ELR (cell line): ENCODE data around the gene AFTPH.
A peak's percentile ranks its signal among the peaks of the same experiment; 100 is the strongest.

Experiments
- DNase-seq: peaks from one replicate; pipeline ENCODE4 v3.0.0-alpha.2; 2015; ENCODE audit warnings: low read depth

Gene AFTPH

DNA sequence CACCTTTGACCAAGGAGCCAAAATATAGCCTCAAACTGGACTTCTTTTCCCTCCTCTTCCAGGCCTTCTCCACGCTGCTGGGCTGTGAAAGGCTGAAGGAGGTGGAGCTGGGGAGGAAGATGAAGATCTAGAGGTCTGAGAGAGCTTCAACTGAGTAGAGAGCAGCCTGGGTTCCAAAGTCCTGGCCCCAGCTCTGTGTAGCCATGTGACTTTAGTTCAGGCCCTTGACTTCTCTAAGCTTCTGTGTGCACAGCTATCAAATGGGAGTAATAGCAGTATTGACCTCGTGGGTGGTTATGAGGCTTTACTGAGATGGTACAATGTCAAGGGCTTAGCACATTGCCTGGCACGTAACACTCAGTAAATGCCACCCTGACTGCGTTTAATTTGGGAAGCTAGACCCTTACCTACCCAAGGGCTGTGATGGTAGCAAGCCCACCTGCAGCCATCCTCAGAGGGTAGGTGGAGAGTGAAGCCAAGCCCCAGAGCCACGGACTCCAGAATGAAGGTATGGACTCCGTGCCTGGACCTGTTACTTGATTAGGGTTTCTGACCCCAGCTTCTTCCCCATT lies 91.2 kb downstream of the AFTPH start:
- DNase-seq, result no peak

DNA sequence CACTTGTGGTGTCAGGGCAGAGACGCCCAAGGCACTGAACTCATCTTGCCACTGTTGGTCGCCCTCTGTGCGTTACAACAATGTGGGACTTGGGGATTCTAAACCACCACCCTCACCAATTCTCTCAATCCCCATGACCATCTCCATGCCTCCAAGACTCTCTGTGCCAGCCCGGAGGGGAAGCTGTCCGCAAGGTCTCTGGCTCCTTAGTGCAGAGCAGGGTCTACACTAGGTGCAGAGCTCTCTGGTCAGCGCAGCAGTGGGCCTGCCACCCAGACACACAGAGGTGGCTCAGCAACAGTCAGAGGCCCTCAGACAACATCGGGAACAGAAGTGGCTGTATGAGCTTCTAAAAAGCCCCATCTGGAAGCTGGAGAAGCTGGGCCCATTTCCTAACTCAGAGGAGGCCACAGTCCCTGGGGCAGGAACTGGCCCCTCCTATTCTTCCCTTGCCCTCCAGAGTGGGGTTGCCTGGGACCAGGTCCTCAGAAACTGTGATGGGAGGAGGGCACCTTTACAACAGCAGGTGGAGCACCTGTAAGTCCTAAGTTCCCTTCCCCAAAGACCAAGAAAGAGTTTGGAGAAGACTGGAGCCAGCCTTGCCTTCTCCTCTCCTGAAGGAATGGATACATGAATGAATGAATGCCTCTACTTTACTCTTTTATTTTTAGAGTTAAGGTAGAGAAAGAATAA lies 91.9 kb downstream of the AFTPH start:
- DNase-seq, result no peak

DNA sequence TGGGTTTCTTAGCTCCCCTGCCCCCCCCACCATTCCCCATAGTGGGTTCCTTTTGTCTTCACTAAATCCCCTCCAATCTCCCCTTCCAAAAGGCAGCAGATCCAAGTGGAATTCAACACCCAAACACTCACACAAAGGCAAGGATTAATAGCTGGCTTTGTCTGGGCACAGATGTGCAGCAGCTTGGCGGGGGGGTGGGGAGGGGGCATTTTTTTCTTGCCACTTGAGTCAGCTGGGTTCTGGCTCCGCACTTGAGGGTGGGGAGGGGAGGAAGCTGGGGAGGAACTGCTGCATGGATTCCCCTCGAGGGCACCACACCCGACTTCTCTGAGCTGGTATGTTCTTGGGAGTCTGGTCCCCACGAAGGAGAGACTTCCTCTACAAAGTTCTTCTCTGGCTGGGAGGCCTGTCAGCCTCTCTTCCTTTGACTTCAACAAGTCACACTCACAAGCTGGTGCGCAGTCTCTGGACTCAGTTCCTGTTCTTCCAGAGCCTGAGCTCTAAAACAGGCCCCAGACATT lies 93.6 kb downstream of the AFTPH start:
- no peak for DNase-seq

DNA sequence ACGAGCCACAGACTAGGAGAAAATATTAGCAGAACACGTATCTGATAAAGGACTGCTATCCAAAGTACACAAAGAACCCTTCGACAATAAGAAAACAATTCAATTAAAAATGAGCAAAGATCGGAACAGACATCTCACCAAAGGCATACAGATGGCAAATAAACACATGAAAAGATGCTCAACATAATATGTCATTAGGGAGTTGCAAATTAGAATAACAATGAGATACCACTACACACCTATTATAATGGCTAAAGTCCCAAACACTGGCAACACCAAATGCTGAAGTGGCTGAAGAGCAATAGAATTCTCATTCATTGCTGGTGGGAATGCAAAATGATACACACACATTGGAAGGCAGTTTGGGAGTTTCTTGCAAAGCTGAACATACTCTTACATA lies 96.5 kb downstream of the AFTPH start:
- no peak for DNase-seq

DNA sequence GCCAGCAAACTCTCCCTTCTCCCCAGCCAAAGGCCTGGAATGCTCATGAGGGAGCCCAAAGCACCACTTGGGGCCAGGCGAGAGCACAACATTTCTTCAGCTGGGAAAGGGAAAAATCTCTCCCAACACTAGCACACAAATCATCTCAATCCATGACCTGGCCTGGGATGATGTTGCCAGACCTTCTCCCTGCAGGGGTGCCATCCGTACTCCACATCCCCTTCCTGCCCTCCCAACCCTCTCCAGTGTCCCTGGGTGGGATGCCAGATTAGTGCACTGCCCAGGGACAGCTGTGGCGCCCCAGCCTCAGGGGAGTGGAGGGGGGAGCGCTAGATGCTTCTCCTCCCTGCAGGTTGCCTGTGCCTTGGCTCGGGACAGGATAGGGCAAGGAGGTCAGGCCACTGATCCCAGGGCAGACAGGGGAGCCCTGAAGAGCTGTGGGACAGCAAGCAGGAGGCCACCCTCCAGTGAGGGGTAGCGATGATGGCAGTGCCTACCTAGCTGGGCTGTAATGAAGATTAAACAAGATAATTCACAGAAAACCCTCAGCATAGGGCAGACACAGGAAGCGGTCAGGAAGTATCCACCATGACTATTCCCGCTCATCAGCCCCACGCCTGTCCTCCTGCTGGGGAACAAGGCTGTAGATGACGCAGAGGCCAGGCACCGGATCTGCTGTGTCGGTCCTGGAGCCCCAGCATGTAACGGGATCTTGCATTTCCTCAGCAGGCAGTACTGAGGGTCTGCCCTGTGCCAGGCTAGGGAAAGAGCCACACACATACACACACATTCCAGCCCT lies 98.5 kb downstream of the AFTPH start:
- peak; percentile 24 for DNase-seq

DNA sequence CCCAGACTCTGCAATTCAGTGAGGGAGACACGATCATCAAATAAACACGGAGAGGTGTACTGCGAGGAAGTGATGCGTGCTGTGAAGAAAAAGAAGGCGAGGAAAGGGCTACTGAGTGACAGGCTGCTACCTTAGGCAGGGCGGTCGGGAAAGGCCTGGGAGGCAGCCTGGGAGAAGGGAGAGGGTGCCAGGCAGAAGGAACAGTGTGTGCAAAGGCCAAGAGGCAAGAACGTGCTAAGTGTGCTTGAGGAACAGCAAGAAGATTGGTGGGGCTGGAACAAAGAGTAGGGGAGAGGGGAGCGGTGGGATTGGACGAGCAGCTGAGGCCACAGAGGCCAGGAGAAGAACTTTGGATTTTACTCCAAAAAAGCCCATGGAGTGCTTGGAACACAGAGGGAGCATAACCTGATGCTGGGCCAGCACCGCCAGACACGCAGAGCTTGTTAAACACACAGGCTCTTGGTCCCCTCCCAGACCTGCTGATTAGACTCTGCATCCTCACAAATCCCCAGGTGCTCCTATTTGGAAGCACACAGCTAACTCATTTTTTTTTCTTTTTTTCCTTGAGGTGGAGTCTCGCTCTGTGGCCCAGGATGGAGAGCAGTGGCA lies 99.2 kb downstream of the AFTPH start:
- no peak for DNase-seq

DNA sequence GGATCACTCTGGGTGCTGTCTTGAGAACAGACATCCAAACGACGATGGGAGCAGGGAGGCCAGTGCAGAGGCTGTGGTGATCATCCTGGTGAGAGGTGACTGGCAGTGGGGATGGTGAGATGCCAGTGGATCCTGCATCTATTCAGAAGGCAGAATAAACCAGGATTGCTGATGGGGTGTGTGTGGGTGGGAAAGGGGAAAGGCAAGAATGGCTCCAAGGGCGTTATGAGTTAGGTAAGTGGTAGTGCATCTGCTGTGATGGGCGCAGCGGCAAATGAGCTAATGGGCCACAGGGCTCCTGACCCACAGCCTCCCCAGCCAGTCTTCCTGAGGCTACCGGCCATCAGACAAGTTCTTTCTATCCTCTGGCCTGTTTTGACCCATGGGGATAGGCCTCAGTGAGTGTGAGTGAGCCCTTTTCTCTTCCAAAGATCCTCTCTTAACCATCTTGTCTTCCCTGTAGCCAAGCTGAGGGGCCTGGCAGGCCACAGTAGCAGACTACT lies 100.0 kb downstream of the AFTPH start:
- DNase-seq, result no peak

DNA sequence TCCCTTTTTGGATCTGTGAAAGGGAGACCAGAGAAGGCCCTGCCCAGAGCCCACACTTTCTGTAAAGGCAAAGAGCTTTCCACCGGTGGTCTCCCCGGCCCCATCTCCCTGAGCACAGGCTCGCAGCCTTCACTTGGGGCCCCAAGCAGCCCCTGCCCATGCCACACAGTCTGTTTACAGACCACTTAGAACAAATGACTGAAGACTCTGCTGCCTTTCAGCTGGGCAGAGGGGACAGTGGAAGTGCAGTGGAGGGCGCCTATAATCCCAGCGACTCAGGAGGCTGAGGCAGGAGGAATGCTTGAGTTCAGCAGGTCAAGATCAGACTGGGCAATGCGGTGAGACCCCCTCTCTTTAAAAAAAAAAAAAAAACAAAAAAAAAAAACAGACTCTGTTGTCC lies 100.7 kb downstream of the AFTPH start:
- DNase-seq, result no peak

DNA sequence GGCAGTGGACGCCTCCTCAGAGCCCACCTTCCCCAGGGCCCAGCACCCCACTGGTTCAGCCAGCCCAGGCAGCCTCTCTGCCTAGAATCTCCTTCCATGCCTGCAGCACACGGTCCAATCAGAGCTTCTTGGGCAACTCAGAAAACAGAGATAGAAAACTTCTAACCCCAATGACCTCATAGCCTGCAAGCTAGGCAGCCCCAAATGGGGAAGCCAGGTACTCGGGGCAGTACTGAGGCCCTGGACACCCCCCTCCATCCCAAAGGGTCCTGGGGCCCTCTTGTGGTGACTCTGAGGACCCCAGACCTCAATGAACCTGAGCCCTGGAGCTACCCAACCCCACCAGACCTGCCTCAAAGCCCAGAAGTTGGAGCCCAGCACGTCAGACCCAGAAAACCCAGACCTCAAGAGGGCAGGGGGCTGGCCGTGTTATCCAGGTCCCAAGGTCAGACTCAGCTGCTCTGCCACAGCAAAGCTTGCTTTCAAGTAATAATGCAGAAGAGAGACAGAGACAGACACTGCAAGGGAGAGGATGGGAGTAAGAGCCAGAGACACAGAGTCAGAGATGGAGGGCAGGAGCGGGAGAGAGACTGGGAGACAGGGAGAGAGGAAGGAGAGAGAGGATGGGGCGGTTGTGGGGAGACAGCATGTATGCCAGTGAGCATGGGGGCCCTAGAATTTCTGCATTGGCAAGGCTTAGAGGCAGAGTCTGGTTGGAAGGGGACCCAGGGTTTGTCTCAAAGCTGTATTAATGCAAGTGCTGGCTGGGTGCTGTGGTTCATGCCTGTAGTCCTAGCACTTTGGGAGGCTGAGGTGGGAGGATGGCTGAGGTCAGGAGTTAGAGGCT lies 101.4 kb downstream of the AFTPH start:
- no peak for DNase-seq

DNA sequence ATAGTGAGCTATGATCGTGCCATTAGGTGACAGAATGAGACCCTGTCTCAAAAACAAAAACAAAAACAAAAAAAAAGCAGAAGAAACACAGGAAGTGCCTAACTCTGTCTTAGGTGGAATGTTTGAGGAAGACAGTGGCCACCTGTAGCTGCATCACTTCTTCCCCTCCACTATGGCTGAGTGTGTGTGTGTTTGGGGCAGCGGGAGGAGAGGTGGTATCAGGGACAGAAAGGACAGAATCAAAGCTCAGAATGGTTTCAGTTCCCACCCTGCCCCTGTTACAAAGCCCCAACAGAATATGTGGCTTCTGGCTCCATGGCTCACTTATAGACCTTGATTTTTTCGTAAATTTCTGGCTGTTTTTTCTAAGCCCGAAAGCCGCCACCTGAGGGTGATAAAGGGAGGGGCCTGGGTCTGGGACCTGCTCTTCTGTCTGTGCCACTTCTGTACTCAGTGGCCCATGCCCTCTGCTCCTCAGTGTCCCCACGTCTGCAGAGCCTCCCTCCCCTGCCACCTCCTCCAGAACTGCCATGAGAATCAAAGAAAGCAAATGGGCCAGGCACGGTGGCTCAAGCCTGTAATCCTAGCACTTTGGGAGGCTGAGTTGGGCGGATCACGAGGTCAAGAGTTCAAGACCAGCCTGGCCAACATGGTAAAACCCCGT lies 102.2 kb downstream of the AFTPH start:
- no peak for DNase-seq

DNA sequence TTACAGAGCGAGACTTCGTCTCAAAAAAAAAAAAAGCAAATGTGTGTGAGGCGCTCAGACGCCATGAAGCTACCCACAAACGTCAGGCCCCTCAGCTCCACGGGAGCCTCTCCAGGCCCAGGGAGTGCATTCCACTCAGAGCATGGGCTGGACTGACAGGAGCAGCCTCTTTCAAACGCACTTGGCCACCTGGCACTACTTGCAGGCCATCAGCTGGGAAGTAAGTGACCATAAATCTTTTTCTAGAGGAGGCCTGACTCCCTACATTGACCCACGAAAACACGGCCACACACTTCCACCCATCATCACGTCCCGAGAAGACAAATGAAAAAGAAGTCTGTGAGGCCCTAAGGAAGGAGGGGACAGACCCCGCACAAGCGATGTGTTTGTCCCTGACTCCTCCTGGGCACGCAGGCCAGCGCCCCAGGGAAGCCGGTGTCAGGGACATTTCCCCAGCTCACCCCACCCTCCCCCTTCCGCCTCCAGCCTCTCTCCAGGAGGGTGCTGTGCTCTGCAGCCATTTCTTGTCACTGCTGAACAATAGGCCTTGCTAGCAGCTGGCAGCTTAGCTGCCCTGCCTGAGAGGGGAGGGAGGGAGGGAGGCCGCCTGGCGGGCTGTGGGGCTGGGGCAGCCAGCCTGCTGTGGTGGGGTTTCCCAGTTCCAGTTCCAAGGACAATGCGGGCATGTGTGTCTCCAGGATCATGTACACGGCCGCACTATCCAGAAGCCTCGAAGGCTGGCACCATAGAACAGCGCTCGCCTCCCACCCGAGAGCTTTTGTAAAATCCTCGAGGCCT lies 103.0 kb downstream of the AFTPH start:
- no peak for DNase-seq

DNA sequence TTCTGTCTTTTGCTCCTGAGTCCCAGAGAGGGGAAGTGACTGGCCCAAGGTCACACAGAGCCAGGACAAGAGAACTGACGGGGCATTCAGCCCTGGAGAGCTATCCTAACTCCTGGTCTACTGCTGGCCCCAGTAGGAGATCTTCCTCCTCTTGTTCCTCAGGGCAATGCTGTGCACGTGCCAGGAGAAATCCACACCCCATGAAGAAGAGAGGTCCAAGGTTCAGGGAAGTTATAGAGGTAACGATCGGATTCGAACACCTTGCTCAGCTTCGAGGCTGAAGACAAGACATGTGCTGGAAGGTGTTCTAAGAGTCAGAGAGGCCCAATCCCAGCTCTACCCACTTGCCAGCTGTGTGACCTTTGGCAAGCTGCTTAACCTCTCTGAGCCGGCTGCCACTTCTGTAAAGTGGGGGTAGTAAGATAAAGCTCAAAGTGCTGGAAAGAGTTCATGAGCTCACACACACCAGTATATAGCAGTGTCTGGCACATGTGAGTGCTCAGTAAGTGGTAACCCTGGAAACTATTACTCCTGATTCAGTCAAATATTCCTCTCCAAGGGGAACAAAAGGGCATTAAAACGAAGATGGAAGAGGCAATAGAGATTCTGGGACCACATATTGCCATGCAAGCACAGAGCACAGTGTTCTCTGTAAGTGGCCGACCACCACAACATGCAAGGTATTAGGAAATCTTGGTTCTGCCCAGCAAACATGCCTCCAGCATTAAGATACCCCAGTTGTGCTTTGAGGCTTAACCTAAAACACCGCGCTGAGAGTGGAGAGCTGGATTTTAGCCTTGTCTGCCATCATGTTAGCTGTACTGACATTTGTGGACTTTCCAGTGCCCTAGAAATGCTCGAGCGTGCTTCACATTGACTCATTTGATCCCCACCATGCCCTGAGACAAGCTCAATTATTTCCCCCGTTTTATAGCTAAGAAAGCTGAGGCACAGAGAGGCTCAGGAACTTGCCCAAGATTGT lies 104.0 kb downstream of the AFTPH start:
- no peak for DNase-seq

DNA sequence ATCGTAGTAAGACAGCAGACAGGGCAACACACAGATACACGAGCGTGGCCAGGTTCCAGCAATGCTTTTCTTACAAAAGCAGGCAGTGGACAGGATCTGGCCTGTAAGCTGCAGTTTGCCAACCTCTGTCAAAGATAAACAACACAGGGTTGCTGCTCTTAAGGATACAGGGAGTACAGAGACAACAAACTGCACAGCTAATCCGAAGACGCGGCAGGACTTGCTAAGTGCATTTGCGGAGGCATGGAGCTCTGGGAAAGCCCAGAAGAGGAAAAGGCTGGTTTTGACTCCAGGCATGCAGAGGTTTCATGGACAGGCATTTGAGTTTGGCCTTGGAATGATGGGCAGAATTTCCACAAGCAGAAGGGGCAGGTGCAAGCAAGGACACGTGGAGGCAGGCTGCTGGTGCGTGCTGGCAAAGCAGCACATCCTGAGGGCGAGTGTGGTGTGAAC lies 105.2 kb downstream of the AFTPH start:
- no peak for DNase-seq

DNA sequence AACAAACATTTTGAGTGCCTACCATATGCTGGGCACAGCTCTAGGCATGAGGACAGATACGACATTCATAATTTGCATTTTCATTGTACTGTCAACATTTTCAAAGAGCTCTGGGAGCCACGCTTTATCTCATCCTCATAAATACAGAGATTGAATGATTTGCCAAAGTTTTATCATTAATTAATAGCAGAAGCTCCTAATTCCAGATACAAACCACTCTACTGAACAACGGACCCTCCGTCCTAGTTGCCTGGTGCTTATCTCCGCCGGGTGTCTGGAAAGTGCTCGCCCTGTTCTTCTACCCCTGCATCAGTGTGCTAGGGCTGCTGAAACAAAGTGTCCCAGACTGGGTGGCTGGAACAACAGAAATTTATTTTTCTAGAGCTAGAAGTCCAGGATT lies 105.7 kb downstream of the AFTPH start:
- no peak for DNase-seq

DNA sequence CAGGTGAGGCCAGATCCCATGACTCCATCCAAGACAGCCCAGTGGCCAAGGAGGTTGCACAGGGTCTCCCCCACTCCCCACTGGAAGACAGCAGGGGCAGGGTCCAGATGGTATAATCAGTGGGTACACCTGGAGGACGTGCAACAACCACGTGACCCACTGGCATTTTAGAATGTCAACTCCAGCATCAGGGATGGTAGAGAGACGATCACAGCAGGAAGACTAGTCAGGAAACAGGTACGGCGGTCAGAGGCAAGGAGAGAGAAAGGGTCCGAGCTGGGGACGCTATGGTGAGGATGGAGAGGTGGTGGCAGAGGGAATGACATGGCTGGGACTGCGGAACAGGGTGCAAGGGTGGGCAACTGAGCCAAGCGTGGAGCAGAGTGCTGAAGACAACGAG lies 106.6 kb downstream of the AFTPH start:
- DNase-seq, result no peak

DNA sequence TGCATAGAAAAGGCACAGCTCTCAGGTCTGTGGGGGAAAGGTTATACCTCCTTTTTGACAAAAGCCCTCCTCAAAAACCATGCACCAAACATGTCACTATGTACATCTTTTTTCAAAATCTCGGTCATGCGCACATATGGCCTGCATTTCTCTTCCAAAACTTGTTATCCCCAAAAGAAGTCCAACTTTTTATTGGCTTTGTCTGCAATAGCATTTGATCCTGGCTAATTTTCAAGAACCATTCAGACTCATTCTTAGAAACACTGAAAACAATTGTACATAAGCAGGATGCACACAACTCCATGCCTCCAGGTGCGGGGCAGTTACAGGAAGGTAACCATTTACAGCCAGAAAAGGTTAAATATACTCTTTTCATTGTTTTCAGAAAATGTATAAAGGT lies 107.6 kb downstream of the AFTPH start:
- DNase-seq, result no peak

DNA sequence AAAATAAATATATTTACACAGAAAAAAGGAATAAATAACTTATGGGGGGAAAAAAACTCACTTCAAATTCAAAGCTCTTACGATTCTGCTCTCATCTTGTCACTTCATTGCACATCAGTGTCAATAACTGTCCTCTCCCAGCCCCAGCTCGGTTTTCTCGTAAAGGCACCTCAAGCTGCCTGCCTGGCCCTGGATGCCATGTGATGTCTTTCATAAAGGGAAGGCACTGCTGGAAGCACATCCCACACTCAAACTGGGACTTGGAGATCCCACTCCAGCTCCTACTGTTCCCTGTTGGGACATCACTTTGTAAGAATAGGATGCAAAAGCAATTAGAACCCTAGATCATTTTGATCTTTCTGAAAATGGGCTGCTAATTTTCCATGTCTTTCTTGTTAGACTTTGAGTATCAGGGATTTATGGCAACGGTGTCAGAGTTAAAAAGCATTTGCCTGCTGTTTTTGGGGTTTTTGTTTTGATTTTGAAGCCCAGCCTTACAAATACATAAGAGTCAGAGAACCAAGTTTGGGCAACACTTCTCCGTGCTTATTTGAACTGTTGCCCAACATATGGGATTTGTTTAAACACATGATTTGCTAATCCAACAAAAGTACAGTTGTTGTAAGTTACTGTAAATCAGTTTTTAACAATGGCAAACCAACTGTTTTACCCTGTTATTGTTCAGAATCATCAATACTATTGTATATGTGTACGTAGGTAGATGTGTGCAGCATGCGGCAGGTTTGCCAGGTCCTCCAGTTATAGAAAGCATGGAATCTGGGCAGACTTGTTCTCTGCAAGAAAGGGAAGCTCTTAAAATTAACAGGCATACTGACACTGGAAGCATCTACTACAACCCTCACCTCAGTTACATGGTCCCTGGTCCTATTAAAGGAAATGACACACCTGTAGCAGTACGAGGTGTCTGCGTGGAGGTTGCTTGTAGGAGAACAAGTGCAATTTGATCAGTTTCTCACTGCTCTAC lies 109.0 kb downstream of the AFTPH start:
- no peak for DNase-seq
